Endothelial cell of umbilical vein (primary cell): Measurements from ENCODE around the gene TMEM107. TPM values are rescaled to one million over a fixed set of nuclear protein-coding genes. Genes with fewer than 3 reads are reported as not detected.

Experiments used
- BruUV-seq: library from RNA; stranded (reverse); fragments of 400-500 nt; replicated peaks from 2 replicates; lab custom pipeline; 2021; lab: Mats Ljungman, UMichigan
- CTCF ChIA-PET: fragments of 300-600, 350-600 bp; sonication (Branson Sonifier 250); formaldehyde crosslinking; loops from one replicate; lab custom pipeline; 2021; ENCODE audit warnings: antibody characterized with exemption, inconsistent platforms; lab: Charles Lee
- POLR2A ChIA-PET: fragments of 300-600, 350-600 bp; sonication (Branson Sonifier 250); formaldehyde crosslinking; loops from one replicate; lab custom pipeline; 2021; ENCODE audit warnings: antibody characterized with exemption, inconsistent platforms; lab: Charles Lee
- DNase-seq: peaks from one replicate; pipeline ENCODE4 v3.0.0-alpha.2; 2011; ENCODE audit warnings: low read depth, low spot score
- FAIRE-seq: peaks from 2 replicates; lab custom pipeline; 2011; peaks lifted over from hg19 to GRCh38; lab: Jason Lieb, UNC
- H2AFZ ChIP-seq: 2 replicates; pipeline ENCODE4 v1.6.0; 2012; ENCODE audit warnings: low read depth, low read length, control low read depth, inconsistent platforms
- H3K27ac ChIP-seq: 2 replicates; pipeline ENCODE4 v1.5.1; 2011; ENCODE audit warnings: low read depth, mild to moderate bottlenecking, control low read depth, low read length, moderate library complexity; ENCODE audit not compliant: insufficient read depth
- H3K27me3 ChIP-seq, 2 experiments: 2 replicates each; pipeline versions ENCODE4 v1.6.0 to v1.6.1; 2011; ENCODE audit warnings: low read length in 2 of 2, mixed read lengths in 1 of 2; ENCODE audit not compliant: control insufficient read depth in 2 of 2, insufficient read depth in 2 of 2
- H3K36me3 ChIP-seq, 2 experiments: 2 replicates in 1 of 2; 3 replicates in 1 of 2; pipeline ENCODE4 v1.5.1; 2011; ENCODE audit warnings: low read length in 2 of 2, mild to moderate bottlenecking in 1 of 2, moderate library complexity in 1 of 2; ENCODE audit not compliant: control insufficient read depth in 2 of 2, insufficient read depth in 2 of 2; ENCODE audit errors: extremely low read depth in 1 of 2
- H3K4me1 ChIP-seq: 3 replicates; pipeline ENCODE4 v1.5.1; 2011; ENCODE audit warnings: mild to moderate bottlenecking, low read length; ENCODE audit not compliant: control insufficient read depth, insufficient read depth; ENCODE audit errors: extremely low read depth
- H3K4me2 ChIP-seq: 2 replicates; pipeline ENCODE4 v1.6.1; 2011; ENCODE audit warnings: low read length, control low read depth, mixed read lengths; ENCODE audit not compliant: insufficient read depth
- H3K4me3 ChIP-seq, 3 experiments: fragments of 200-600 bp in 1 of 3; sonication (generic), shearing (Covaris generic) in 1 of 3; replicated peaks in 1 of 3; 2 replicates each; pipeline ENCODE4 v1.5.1; 2011 to 2016; ENCODE audit warnings: control low read depth in 3 of 3, low read length in 3 of 3, mild to moderate bottlenecking in 2 of 3, inconsistent platforms in 1 of 3, low read depth in 1 of 3, moderate library complexity in 1 of 3; ENCODE audit not compliant: insufficient read depth in 1 of 3
- H3K79me2 ChIP-seq: 2 replicates; pipeline ENCODE4 v1.6.0; 2012; ENCODE audit warnings: low read length, inconsistent platforms; ENCODE audit not compliant: control insufficient read depth, insufficient read depth
- H3K9ac ChIP-seq: replicated peaks from 2 replicates; pipeline ENCODE3; 2011; ENCODE audit warnings: low read length, control low read depth; ENCODE audit not compliant: insufficient read depth; ENCODE audit errors: extremely low read depth
- H3K9me1 ChIP-seq: replicated peaks from 3 replicates; pipeline ENCODE4 v1.6.0; 2011; ENCODE audit warnings: mild to moderate bottlenecking, low read length; ENCODE audit not compliant: control insufficient read depth, insufficient read depth; ENCODE audit errors: extremely low read depth
- H3K9me3 ChIP-seq: replicated peaks from 2 replicates; pipeline ENCODE4 v1.5.1; 2012; ENCODE audit warnings: low read length, inconsistent platforms; ENCODE audit not compliant: control insufficient read depth, insufficient read depth
- H4K20me1 ChIP-seq: replicated peaks from 2 replicates; pipeline ENCODE3; 2011; ENCODE audit warnings: mild to moderate bottlenecking, low read length; ENCODE audit not compliant: control insufficient read depth, insufficient read depth; ENCODE audit errors: extremely low read depth
- FOS ChIP-seq: IDR thresholded peaks from 2 replicates; pipeline ENCODE4 v1.6.1; 2011; ENCODE audit warnings: mild to moderate bottlenecking, low read length, moderate library complexity, borderline replicate concordance; ENCODE audit not compliant: insufficient read depth
- JUN ChIP-seq: IDR thresholded peaks from 2 replicates; pipeline ENCODE4 v1.6.1; 2011; ENCODE audit warnings: borderline replicate concordance, low read depth; ENCODE audit not compliant: insufficient read length, insufficient read depth
- POLR2A ChIP-seq: IDR thresholded peaks from 2 replicates; pipeline ENCODE4 v1.6.1; 2012; ENCODE audit warnings: low read depth, mild to moderate bottlenecking, control low read depth, low read length
- POLR2AphosphoS5 ChIP-seq: IDR thresholded peaks from 2 replicates; pipeline ENCODE4 v1.6.1; 2012; ENCODE audit warnings: low read depth, mild to moderate bottlenecking, control low read depth, low read length, moderate library complexity; ENCODE audit not compliant: insufficient read depth
- dilution Hi-C: fragments of 300-500 bp; cut with MboI; formaldehyde crosslinking; loops from one replicate; pipeline ENCODE4 v1.15.0; 2019; ENCODE audit warnings: low sequenced_read_pairs; ENCODE audit not compliant: extremely low pct_ligation_motif_present
- intact Hi-C: fragments of 100-400 bp; cut with micrococcal nuclease; formaldehyde crosslinking; loops from one replicate; pipeline ENCODE4 v1.10.0; 2022
- polyA plus RNA-seq, 4 experiments: library from polyadenylated mRNA; depleted of rRNA in 3 of 4; stranded (reverse) in 3 of 4; unstranded in 1 of 4; fragments of >200 nt; gene quantifications; 2 replicates each; pipeline versions ENCODE4 v1.2.1 to v1.2.3, GENCODE V29; 2011 to 2012; ENCODE audit warnings: missing spikeins in 1 of 4
- total RNA-seq: library from RNA; stranded (reverse); gene quantifications from 2 replicates; pipeline ENCODE4 v1.2.3, GENCODE V29; 2021
- TF ChIP-seq, protein P1 (sequence below): IDR thresholded peaks from 2 replicates; pipeline ENCODE4 v1.6.1; 2011; ENCODE audit not compliant: insufficient read depth, insufficient read length
- TF ChIP-seq, protein P2 (sequence below), 2 donors: IDR thresholded peaks; 1 replicate in 1 of 2; 2 replicates in 1 of 2; pipeline ENCODE4 v1.5.1; 2011; ENCODE audit warnings: low read length in 2 of 2, mild to moderate bottlenecking in 2 of 2, moderate library complexity in 2 of 2, control low read depth in 1 of 2, inconsistent platforms in 1 of 2, low read depth in 1 of 2; ENCODE audit not compliant: insufficient read depth in 1 of 2; ENCODE audit errors: extremely low read depth in 1 of 2

Gene TMEM107
- total and polyA plus RNA-seq, 2 donors (not counting 3 experiments of a cell fraction or from before 2014, with no cell fraction given): 20.4 to 31.6 TPM

GRCh38 chr17:8153525-8153956 is 22.6 kb downstream of the TMEM107 start:
- Histone ChIP-seq H3K79me2 (peaks cover 5% of the 10 kb centered on the region), H3K36me3 (peaks cover under 1 to 15% of the 10 kb centered on the region in 2 experiments), H2AFZ (no peak overlapping the region), H3K27ac (peak overlapping the region; percentile 99), H3K4me2 (peak overlapping the region; percentile 59), H4K20me1 (no peaks in the 10 kb centered on the region), H3K9me3 (no peaks in the 10 kb centered on the region), H3K27me3 (no peaks in the 10 kb centered on the region), H3K4me1 (peaks cover 48% of the 10 kb centered on the region), H3K9ac (peak overlapping the region; percentile 96), H3K9me1 (no peaks in the 10 kb centered on the region), H3K4me3 (no peak overlapping the region)
- FAIRE-seq: peak; percentile 86
- ChIA-PET CTCF (interaction anchor here (0.6 to 2.0 kb wide), 7 partner anchors 14 to 255 kb away, joined by 3 to 11 read pairs (median 3); partner anchors contain the start of gene ALOXE3), POLR2A (interaction anchor here (0.6 to 1.8 kb wide), 3 partner anchors 17 to 146 kb away, joined by 3 to 17 read pairs (median 3); no protein-coding TSS in a partner anchor)
- intact Hi-C loops: no loop called here
- TF ChIP-seq JUN: no peak
- TF ChIP-seq, protein P1, sequence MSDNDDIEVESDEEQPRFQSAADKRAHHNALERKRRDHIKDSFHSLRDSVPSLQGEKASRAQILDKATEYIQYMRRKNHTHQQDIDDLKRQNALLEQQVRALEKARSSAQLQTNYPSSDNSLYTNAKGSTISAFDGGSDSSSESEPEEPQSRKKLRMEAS: peak; percentile 90
- BruUV-seq: no TSS peak
- peak; percentile 95 for DNase-seq
- dilution Hi-C loops: no loop called here

GRCh38 chr17:8153031-8153451 is 23.1 kb downstream of the TMEM107 start:
- intact Hi-C loops: no loop called here
- dilution Hi-C loops: no loop called here
- CTCF ChIA-PET: interaction anchor here (0.6 to 2.0 kb wide), 5 partner anchors 14 to 255 kb away, joined by 3 to 11 read pairs (median 3); no protein-coding TSS in a partner anchor

More at GRCh38 chr17:8153031-8153451, 23.1 kb downstream of the TMEM107 start:
- H3K9me3 ChIP-seq: no peaks in the 10 kb centered on the region
- no peak overlapping the region for H3K4me3 ChIP-seq
- peaks cover 5% of the 10 kb centered on the region for H3K79me2 ChIP-seq
- DNase-seq (no peak), FAIRE-seq (no peak)
- H4K20me1 ChIP-seq: no peaks in the 10 kb centered on the region
- peaks cover 2 to 20% of the 10 kb centered on the region in 2 experiments for H3K36me3 ChIP-seq
- TF ChIP-seq, protein P2, sequence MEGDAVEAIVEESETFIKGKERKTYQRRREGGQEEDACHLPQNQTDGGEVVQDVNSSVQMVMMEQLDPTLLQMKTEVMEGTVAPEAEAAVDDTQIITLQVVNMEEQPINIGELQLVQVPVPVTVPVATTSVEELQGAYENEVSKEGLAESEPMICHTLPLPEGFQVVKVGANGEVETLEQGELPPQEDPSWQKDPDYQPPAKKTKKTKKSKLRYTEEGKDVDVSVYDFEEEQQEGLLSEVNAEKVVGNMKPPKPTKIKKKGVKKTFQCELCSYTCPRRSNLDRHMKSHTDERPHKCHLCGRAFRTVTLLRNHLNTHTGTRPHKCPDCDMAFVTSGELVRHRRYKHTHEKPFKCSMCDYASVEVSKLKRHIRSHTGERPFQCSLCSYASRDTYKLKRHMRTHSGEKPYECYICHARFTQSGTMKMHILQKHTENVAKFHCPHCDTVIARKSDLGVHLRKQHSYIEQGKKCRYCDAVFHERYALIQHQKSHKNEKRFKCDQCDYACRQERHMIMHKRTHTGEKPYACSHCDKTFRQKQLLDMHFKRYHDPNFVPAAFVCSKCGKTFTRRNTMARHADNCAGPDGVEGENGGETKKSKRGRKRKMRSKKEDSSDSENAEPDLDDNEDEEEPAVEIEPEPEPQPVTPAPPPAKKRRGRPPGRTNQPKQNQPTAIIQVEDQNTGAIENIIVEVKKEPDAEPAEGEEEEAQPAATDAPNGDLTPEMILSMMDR (IDR thresholded peaks at IDR 0.05; ENCODE audit: extremely low read depth in 1 of 2, insufficient read depth in 1 of 2, low read depth in 1 of 2, low read length in 2 of 2): no peak
- TF ChIP-seq FOS: no peak
- no peak for TF ChIP-seq POLR2AphosphoS5
- TF ChIP-seq POLR2A: no peak
- peak overlapping the region; percentile 96 for H3K9ac ChIP-seq
- H3K4me1 ChIP-seq: peaks cover 48% of the 10 kb centered on the region
- no TSS peak for BruUV-seq
- no peaks in the 10 kb centered on the region for H3K9me1 ChIP-seq
- H2AFZ ChIP-seq: no peak overlapping the region
- peak overlapping the region; percentile 99 for H3K27ac ChIP-seq
- POLR2A ChIA-PET: interaction anchor here (0.9 to 1.8 kb wide), 2 partner anchors 17 to 20 kb away, joined by 3 to 17 read pairs; no protein-coding TSS in a partner anchor
- no peak overlapping the region for H3K4me2 ChIP-seq
- no peaks in the 10 kb centered on the region for H3K27me3 ChIP-seq
